MM.1S (cell line): ENCODE results near the gene DUXB.

Experiments
- DNase-seq: peaks from one replicate; pipeline ENCODE4 v3.0.0-alpha.2; 2015
- H2AFZ ChIP-seq: fragments of 300-600 bp; sonication (generic); 2 replicates; pipeline ENCODE4 v1.6.0; 2016; ENCODE audit warnings: antibody characterized with exemption, low read length
- H3F3A ChIP-seq: fragments of 300-600 bp; sonication (generic); 2 replicates; pipeline ENCODE4 v1.6.1; 2016; ENCODE audit warnings: mild to moderate bottlenecking, antibody characterized with exemption, low read length, moderate library complexity, mixed read lengths; ENCODE audit not compliant: insufficient read depth
- H3K27ac ChIP-seq: fragments of 300-600 bp; sonication (generic); 2 replicates; pipeline ENCODE4 v1.5.1; 2016; ENCODE audit warnings: mild to moderate bottlenecking, low read length
- H3K27me3 ChIP-seq: fragments of 300-600 bp; sonication (generic); replicated peaks from 2 replicates; pipeline ENCODE4 v1.6.0; 2016; ENCODE audit warnings: low read length; ENCODE audit not compliant: insufficient read depth
- H3K36me3 ChIP-seq: fragments of 300-600 bp; sonication (generic); replicated peaks from 2 replicates; pipeline ENCODE4 v1.6.1; 2016; ENCODE audit warnings: mild to moderate bottlenecking, low read length, mixed read lengths; ENCODE audit not compliant: insufficient read depth
- H3K4me1 ChIP-seq: fragments of 300-600 bp; sonication (generic); 2 replicates; pipeline ENCODE4 v1.6.1; 2016; ENCODE audit warnings: low read length, mixed read lengths
- H3K4me2 ChIP-seq: fragments of 300-600 bp; sonication (generic); 2 replicates; pipeline ENCODE4 v1.6.0; 2016; ENCODE audit warnings: low read depth, low read length
- H3K4me3 ChIP-seq: fragments of 300-600 bp; sonication (generic); 2 replicates; pipeline ENCODE4 v1.5.1; 2016; ENCODE audit warnings: low read length, mixed read lengths
- H3K79me2 ChIP-seq: fragments of 300-600 bp; sonication (generic); 2 replicates; pipeline ENCODE4 v1.6.1; 2016; ENCODE audit warnings: mixed run types, low read length, mixed read lengths
- H3K9ac ChIP-seq: fragments of 300-600 bp; sonication (generic); 2 replicates; pipeline ENCODE4 v1.6.1; 2016; ENCODE audit warnings: low read length, mixed read lengths
- H3K9me2 ChIP-seq: fragments of 300-600 bp; sonication (generic); replicated peaks from 2 replicates; pipeline ENCODE4 v1.6.1; 2016; ENCODE audit warnings: mild to moderate bottlenecking, low read length, mixed read lengths; ENCODE audit not compliant: insufficient read depth
- H3K9me3 ChIP-seq: fragments of 300-600 bp; sonication (generic); replicated peaks from 2 replicates; pipeline ENCODE4 v1.6.1; 2016; ENCODE audit warnings: mild to moderate bottlenecking, low read length, mixed read lengths; ENCODE audit not compliant: insufficient read depth
- H4K20me1 ChIP-seq: fragments of 300-600 bp; sonication (generic); 2 replicates; pipeline ENCODE4 v1.6.1; 2016; ENCODE audit warnings: mild to moderate bottlenecking, low read length, moderate library complexity, mixed read lengths; ENCODE audit not compliant: insufficient read depth
- CTCF ChIP-seq: fragments of 300-600 bp; sonication (generic); IDR thresholded peaks from 2 replicates; pipeline ENCODE4 v1.5.1; 2016; ENCODE audit warnings: antibody characterized with exemption, low read length, mixed read lengths
- EZH2 ChIP-seq: fragments of 300-600 bp; sonication (generic); optimal IDR thresholded peaks from 2 replicates; pipeline ENCODE3; 2017; ENCODE audit warnings: low read depth, mild to moderate bottlenecking, antibody characterized with exemption, low read length, mixed read lengths
- EZH2phosphoT487 ChIP-seq: fragments of 300-600 bp; sonication (generic); IDR thresholded peaks from 2 replicates; pipeline ENCODE4 v1.6.1; 2018; ENCODE audit warnings: antibody characterized with exemption, low read length

The DUXB gene

DNA sequence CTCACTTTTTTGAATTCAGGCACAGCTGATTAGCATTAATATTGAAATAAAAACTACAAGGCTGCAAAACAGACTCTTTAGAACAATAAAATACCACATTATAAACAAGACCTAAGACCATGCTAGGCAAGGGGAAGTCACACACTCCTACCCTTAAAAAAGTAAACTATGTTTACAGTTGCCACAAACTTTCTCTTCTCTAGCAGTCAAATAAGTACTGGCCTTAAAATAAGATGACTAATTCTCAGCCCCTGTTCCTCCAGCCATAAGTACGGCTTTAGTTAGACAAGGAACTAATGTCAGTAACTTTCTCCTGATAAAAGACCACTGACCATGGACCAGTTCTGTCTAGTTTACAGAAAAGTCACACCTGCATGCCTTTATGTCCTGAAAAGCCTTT is 44.6 kb upstream of the DUXB start:
- Histone ChIP-seq H3K27ac (no peak overlapping the region), H3F3A (no peaks in the 10 kb centered on the region), H3K9ac (no peak overlapping the region), H3K4me1 (no peaks in the 10 kb centered on the region), H4K20me1 (no peaks in the 10 kb centered on the region), H3K36me3 (no peaks in the 10 kb centered on the region), H3K4me2 (no peak overlapping the region), H3K9me3 (no peaks in the 10 kb centered on the region), H3K4me3 (no peak overlapping the region), H3K79me2 (no peaks in the 10 kb centered on the region), H3K9me2 (no peaks in the 10 kb centered on the region), H2AFZ (no peak overlapping the region), H3K27me3 (no peaks in the 10 kb centered on the region)
- no peak for TF ChIP-seq EZH2phosphoT487
- no peak for TF ChIP-seq EZH2
- TF ChIP-seq CTCF: no peak
- DNase-seq: no peak

DNA sequence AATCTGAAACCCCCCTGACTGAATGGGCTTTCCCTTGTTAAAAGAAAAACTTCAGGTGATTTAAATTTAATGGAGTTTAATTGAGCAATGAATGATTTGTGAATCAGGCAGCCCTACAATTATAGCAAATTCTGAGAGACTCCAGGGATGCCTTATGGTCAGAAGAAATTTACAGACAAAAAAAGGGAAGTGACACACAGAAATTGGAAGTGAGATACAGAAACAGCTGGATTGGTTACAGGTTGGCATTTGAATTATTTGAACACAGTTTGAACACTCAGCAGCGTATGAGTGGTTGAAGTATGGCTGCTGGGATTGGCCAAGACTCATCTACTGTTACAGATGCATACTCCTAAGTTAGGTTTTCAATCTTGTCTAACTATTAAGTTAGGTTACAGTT is 44.0 kb upstream of the DUXB start:
- no peaks in the 10 kb centered on the region for H3K27me3 ChIP-seq
- no peaks in the 10 kb centered on the region for H3F3A ChIP-seq
- H3K4me3 ChIP-seq: no peak overlapping the region
- H3K79me2 ChIP-seq: no peaks in the 10 kb centered on the region
- no peaks in the 10 kb centered on the region for H3K4me1 ChIP-seq
- no peak overlapping the region for H3K9ac ChIP-seq
- H3K36me3 ChIP-seq: no peaks in the 10 kb centered on the region
- no peak overlapping the region for H3K4me2 ChIP-seq
- H3K27ac ChIP-seq: no peak overlapping the region
- TF ChIP-seq EZH2phosphoT487: no peak
- no peak for TF ChIP-seq CTCF
- no peak for TF ChIP-seq EZH2
- H3K9me3 ChIP-seq: no peaks in the 10 kb centered on the region
- no peak overlapping the region for H2AFZ ChIP-seq
- no peak for DNase-seq
- H3K9me2 ChIP-seq: no peaks in the 10 kb centered on the region
- H4K20me1 ChIP-seq: no peaks in the 10 kb centered on the region

DNA sequence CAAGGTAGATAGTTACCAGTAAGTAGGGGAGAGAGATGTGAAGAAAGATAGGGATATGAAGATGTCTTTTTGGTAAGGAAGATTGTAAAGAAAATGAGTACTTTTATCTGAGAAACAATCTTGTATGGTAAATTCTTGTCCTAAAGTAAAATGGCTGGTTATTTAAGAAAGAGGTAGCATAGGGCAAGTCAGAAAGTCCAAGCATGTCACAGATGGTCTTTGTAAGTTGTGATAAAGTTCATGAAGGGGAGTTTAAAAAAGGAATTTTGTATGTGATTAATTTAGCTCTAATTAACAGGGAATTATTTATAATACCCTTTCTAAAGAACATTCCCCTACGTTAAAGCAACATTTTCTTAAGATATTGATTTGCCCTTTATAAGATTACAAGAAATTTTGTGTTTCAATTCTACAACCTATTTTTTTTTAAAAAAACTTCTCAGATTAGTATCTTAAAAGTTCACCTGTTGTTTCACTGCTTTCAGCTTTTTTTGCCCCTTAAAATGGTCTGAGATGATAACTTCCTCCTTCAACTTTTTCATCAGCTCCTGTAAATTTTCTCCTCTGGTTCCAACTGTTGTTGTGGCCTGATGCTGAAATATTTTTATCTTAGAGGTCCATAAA is 41.3 kb upstream of the DUXB start:
- Histone ChIP-seq H3K36me3 (no peaks in the 10 kb centered on the region), H3K4me1 (no peaks in the 10 kb centered on the region), H3F3A (no peaks in the 10 kb centered on the region), H3K9me3 (no peaks in the 10 kb centered on the region), H3K27me3 (no peaks in the 10 kb centered on the region), H2AFZ (no peak overlapping the region), H3K79me2 (no peaks in the 10 kb centered on the region), H3K4me3 (no peak overlapping the region), H3K27ac (no peak overlapping the region), H3K9ac (no peak overlapping the region), H3K9me2 (no peaks in the 10 kb centered on the region), H4K20me1 (no peaks in the 10 kb centered on the region), H3K4me2 (no peak overlapping the region)
- no peak for DNase-seq
- no peak for TF ChIP-seq EZH2
- no peak for TF ChIP-seq EZH2phosphoT487
- no peak for TF ChIP-seq CTCF
